Smooth muscle cell (in vitro differentiated cells): ENCODE results near the gene DHX8. TPM values are rescaled to one million over a fixed set of nuclear protein-coding genes. Genes with fewer than 3 reads are reported as not detected.
A peak's percentile ranks its signal among the peaks of the same experiment; 100 is the strongest.

ENCODE experiments used
- DNase-seq: peaks from one replicate; lab custom pipeline; 2025; ENCODE audit not compliant: unreplicated experiment; lab: John Stamatoyannopoulos, UW
- H2AFZ ChIP-seq: fragments of 200-600 bp; sonication (generic); 2 replicates; pipeline ENCODE4 v1.6.0; 2016; ENCODE audit warnings: antibody characterized with exemption, low read depth, mild to moderate bottlenecking
- H3F3A ChIP-seq: fragments of 200-600 bp; sonication (generic); 2 replicates; pipeline ENCODE4 v1.6.0; 2017; ENCODE audit warnings: antibody characterized with exemption, low read depth
- H3K27ac ChIP-seq: fragments of 200-600 bp; sonication (generic); 2 replicates; pipeline ENCODE4 v1.5.1; 2016; ENCODE audit warnings: low read depth, mild to moderate bottlenecking
- H3K27me3 ChIP-seq: fragments of 200-600 bp; sonication (generic); 2 replicates; pipeline ENCODE4 v1.6.1; 2016; ENCODE audit warnings: low read depth, mild to moderate bottlenecking
- H3K36me3 ChIP-seq: fragments of 200-600 bp; sonication (generic); 2 replicates; pipeline ENCODE4 v1.5.1; 2016; ENCODE audit warnings: low read depth
- H3K4me1 ChIP-seq: fragments of 200-600 bp; sonication (generic); 2 replicates; pipeline ENCODE4 v1.5.1; 2016; ENCODE audit warnings: low read depth
- H3K4me2 ChIP-seq: fragments of 200-600 bp; sonication (generic); 2 replicates; pipeline ENCODE4 v1.6.0; 2016; ENCODE audit warnings: mild to moderate bottlenecking
- H3K4me3 ChIP-seq: fragments of 200-600 bp; sonication (generic); 2 replicates; pipeline ENCODE4 v1.5.1; 2016; ENCODE audit warnings: mild to moderate bottlenecking
- H3K79me2 ChIP-seq: fragments of 200-600 bp; sonication (generic); 2 replicates; pipeline ENCODE4 v1.6.0; 2016; ENCODE audit warnings: low read depth, mild to moderate bottlenecking
- H3K9ac ChIP-seq: fragments of 200-600 bp; sonication (generic); 2 replicates; pipeline ENCODE4 v1.6.0; 2016; ENCODE audit warnings: low read depth
- H3K9me3 ChIP-seq: fragments of 200-600 bp; sonication (generic); replicated peaks from 2 replicates; pipeline ENCODE4 v1.5.1; 2016; ENCODE audit warnings: low read depth
- H4K20me1 ChIP-seq: fragments of 200-600 bp; sonication (generic); 2 replicates; pipeline ENCODE4 v1.6.0; 2016; ENCODE audit warnings: low read depth
- CTCF ChIP-seq: fragments of 200-600 bp; sonication (generic); IDR thresholded peaks from 2 replicates; pipeline ENCODE4 v1.5.1; 2017; ENCODE audit warnings: borderline replicate concordance, mild to moderate bottlenecking, antibody characterized with exemption; ENCODE audit not compliant: insufficient read depth, poor library complexity, severe bottlenecking
- WGBS: methylation state at CpG from one replicate; pipeline ENCODE4 v1.1.7; 2016; ENCODE audit warnings: low lambda C conversion rate; 5-methylcytosine and 5-hydroxymethylcytosine counted together
- polyA plus RNA-seq: library from polyadenylated mRNA; unstranded; fragments of >200 nt; fragmentation: Nextera tagmentation; extraction: Ambion mirVana; gene quantifications from 2 replicates; pipeline ENCODE4 v1.2.1, GENCODE V29; 2016
- total RNA-seq: library from RNA; depleted of rRNA; stranded (reverse); fragments of >200 nt; gene quantifications from 2 replicates; pipeline ENCODE4 v1.2.3, GENCODE V29; 2014

Gene DHX8
- total and polyA plus RNA-seq, 2 experiments from 2014 or later: 24.4 to 36.9 TPM

DNA sequence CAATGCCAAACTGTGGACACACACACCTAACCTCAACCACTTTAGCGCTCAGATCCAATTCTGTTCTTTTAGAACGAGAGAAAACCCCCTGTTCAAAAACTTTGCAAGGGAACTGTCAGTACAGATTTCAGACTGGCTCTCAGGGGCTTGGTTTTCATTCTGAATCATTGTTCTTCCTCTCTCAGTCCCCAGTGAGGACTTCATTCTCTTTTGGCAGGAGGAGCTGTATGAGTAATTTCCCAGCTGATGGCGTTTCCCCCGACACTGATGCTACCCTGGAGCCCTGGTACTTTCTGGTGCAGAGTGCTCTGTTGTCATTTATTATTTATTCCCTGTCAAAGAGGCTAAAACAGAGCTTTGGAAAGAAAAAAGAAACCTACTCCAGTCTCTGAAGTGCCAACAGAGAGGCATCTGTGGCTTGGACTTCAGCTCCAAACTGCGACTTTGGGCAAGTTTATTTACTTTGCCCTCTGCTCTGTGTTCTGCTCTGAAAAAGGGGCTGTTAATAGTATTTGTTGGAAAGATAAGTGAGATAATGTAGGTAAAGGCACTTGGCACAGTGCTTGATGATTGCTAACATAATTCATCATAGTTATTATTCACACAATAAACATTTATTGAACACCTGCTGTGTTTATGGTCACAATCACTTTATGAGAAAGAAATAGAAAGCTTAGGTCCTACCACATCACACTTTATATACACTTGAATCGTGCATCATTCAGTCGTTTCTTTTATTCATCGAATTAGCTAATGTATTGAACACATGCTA lies 34.0 kb downstream of the DHX8 start:
- no peak for DNase-seq
- H3K79me2 ChIP-seq: no peaks in the 10 kb centered on the region
- peaks cover 19% of the 10 kb centered on the region for H3K36me3 ChIP-seq
- 92% methylated on average over 8 of the region's 8 CpGs for WGBS
- H3K27ac ChIP-seq: no peak overlapping the region
- H3K27me3 ChIP-seq: no peaks in the 10 kb centered on the region
- H3K9ac ChIP-seq: no peak overlapping the region
- H3K9me3 ChIP-seq: no peaks in the 10 kb centered on the region
- no peak for TF ChIP-seq CTCF
- no peaks in the 10 kb centered on the region for H4K20me1 ChIP-seq
- no peaks in the 10 kb centered on the region for H3K4me1 ChIP-seq
- H3F3A ChIP-seq: no peaks in the 10 kb centered on the region
- no peak overlapping the region for H3K4me2 ChIP-seq
- no peak overlapping the region for H2AFZ ChIP-seq
- no peak overlapping the region for H3K4me3 ChIP-seq

DNA sequence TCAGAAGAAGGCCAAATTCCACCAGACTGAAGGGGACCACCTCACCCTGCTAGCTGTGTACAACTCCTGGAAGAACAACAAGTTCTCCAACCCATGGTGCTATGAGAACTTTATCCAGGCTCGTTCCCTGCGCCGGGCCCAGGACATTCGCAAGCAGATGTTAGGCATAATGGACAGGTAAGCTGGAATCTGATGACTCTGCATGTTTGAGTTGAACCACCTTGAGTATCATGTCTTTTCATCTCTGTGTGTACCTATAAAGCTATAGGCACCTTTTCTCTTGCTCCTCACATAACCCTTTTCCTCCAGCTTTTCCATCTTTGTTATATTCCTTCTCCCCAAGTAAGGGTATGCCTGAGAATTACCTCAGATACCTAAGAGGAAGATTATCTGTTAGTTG lies 37.6 kb downstream of the DHX8 start:
- Histone ChIP-seq H3F3A (no peaks in the 10 kb centered on the region), H3K9ac (no peak overlapping the region), H3K4me3 (no peak overlapping the region), H3K27ac (no peak overlapping the region), H2AFZ (no peak overlapping the region), H3K79me2 (no peaks in the 10 kb centered on the region), H4K20me1 (no peaks in the 10 kb centered on the region), H3K9me3 (no peaks in the 10 kb centered on the region), H3K4me1 (peaks cover 5% of the 10 kb centered on the region), H3K4me2 (no peak overlapping the region), H3K36me3 (peaks cover 18% of the 10 kb centered on the region), H3K27me3 (no peaks in the 10 kb centered on the region)
- no peak for DNase-seq
- WGBS: 96% methylated on average over 4 of the region's 4 CpGs
- no peak for TF ChIP-seq CTCF

- H3K4me3 ChIP-seq: no peak overlapping the region
- H3K36me3 ChIP-seq: peaks cover 13% of the 10 kb centered on the region
- WGBS: 75% methylated on average over 8 of the region's 8 CpGs
- H3K9me3 ChIP-seq: no peaks in the 10 kb centered on the region
- no peaks in the 10 kb centered on the region for H3K79me2 ChIP-seq
- H2AFZ ChIP-seq: no peak overlapping the region
- H3K27ac ChIP-seq: peak overlapping the region; percentile 57
- no peak for DNase-seq
- no peaks in the 10 kb centered on the region for H3K27me3 ChIP-seq
- H3K4me1 ChIP-seq: peaks cover 7% of the 10 kb centered on the region
- peaks cover 2% of the 10 kb centered on the region for H3F3A ChIP-seq
- H4K20me1 ChIP-seq: no peaks in the 10 kb centered on the region
- no peak for TF ChIP-seq CTCF
- no peak overlapping the region for H3K9ac ChIP-seq
- no peak overlapping the region for H3K4me2 ChIP-seq
Observed at GRCh38 chr17:43524945-43525575, 41.3 kb downstream of the DHX8 start.
